Activated T-cell treated with anti-CD3 and anti-CD28 coated beads for 4 hours (primary cell): Measurements from ENCODE around the gene NQO2.
"Not testable (repeated sequence)": the region's sequence is repeated elsewhere in the genome, so short reads cannot be mapped to it uniquely, and the experiment has no call there.

Experiments used
- DNase-seq: peaks from one replicate; pipeline ENCODE4 v3.0.0-alpha.2; 2020

NQO2 gene

DNA sequence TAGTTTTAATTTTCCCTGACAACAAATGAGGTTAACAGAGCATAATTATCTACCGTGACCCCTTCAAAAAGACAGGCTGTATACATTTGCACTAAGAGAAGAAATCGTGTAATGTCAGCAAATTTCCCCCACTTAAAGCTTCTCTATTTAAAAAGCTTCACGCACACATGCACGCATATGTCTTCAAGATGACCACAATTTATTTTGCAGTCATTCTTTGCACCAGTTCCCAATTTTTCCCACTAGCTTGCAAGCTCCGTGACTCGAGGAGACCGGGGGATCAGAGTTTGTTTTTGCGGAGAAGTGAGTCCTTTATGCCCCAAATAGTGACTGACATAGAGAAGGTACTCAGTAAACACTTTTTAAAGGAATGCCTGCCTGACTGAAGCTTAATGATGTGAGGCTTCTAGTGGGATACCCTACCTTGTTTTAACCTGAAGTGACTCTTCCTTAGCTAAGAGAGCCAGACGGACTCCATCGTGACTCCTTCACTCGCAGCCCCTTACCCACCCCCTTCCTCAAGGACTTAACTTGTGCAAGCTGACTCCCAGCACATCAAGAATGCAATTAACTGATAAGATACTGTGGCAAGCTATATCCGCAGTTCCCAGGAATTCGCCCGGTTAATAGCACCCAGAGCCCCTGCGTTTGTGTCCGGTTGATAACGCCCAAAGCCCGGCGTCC is 9.3 kb upstream of the NQO2 start:
- DNase-seq = no peak

DNA sequence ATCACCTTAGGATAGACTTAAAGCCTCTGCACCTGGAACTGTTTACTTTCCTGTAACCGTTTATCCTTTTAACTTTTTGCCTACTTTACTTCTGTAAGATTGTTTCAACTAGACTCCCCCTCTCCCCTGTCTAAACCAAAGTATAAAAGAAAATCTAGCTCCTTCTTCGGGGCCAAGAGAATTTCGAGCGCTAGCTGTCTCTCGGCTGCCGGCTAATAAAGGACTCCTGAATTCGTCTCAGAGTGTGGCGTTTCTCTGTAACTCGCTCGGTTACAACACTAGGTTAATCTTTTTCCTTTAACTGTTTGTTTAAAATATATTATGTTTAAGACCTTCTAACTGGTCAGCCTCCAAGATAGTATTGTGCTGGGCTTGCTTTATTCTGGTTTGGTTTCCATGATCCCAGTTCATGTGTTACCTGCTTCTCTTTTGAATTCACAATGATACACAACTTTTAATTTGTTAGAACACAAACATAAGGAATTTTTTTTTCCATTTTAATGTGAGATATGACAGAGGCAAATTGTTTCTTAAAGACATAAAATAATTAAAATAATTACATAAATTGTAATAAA is 8.7 kb upstream of the NQO2 start:
- DNase-seq = no peak

DNA sequence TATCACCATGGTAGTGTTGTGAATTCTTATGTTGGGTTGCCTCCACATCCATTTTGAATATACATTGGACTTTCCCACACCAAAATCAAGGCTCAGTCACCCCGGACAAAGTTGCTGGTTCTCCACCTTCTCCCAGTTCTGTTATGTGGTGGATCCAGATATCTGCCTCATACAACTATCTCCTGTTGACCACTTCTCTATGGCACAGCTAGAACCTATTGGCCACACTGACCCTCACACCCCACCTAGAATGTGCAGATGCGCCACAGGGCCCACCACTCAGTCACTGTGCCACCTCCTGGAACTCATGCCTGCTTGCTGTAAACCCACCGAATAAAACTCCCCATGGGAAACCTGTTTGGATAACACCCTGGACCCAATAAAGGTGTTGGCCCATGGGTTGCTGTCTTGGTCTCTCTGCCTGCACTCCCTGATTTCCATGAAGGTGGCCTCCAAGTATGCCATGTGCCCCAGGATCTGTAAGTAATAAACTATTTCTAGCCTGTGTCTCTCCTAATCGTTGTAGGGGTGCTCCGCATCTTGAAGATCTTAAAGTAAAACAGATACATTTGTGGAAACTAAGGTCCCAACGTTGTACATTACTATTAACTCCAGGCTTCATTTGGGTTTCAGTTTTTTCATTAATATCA is 7.2 kb upstream of the NQO2 start:
- no peak for DNase-seq

DNA sequence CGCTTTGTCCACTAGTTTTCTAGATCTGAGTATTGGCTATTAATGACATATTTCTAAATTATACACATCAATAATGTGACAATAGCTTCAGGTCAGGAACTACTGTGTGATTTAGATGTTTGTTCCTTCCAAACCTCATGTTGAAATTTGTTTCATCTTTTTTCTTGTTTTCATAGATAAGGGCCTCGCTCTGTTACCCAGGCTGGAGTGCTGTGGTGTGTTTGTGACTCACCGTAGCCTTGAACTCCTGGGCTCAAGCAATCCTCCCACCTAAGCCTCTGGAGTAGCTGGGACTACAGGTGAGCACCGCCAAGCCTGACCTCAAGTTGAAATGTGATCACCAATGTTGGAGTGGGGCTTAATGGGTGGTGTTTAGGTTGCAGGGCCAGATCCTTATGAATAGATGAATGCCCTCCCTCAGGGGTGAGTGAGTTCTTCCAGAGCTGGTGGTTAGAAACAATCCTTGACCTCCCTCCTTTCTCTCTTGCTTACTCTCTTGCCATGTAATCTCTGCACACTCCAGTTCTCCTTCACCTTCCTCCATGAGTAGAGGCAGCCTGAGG is 5.9 kb upstream of the NQO2 start:
- DNase-seq = no peak

DNA sequence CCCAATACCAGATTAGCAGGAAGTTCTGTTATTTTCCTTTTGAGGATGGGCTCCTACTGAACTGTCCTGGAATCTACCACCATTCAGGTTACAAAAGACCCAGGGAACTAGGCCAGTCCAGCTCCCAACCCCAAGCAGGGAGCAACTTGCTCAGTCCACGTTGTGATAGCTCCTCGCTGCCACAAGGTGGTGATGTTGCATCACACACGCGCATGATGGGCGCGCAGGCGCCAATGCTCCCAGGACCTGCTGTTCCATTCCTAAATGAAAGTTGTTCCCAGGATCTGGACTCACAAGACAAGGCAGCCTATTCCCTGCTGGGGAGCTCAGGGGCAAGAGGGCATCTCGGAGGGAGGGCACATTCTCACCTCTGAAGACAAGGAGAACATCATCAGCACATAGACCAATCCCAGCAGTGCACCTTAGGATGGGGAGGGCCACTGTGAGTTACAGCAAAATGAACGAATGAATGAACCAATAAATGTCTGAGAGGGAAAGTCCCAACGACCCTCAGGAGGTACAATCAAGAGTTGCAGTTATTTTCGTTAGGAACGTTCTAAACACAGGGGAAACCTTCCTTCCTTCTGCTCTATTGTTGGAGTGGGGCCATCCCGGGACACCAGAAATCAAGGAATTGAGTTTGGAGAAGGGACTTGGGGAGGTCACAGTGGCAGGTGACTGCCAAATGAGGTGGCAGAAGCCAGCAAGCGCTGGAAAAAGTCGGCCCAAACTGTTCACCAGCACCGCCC is 1.3 kb upstream of the NQO2 start:
- not testable (repeated sequence) for DNase-seq

DNA sequence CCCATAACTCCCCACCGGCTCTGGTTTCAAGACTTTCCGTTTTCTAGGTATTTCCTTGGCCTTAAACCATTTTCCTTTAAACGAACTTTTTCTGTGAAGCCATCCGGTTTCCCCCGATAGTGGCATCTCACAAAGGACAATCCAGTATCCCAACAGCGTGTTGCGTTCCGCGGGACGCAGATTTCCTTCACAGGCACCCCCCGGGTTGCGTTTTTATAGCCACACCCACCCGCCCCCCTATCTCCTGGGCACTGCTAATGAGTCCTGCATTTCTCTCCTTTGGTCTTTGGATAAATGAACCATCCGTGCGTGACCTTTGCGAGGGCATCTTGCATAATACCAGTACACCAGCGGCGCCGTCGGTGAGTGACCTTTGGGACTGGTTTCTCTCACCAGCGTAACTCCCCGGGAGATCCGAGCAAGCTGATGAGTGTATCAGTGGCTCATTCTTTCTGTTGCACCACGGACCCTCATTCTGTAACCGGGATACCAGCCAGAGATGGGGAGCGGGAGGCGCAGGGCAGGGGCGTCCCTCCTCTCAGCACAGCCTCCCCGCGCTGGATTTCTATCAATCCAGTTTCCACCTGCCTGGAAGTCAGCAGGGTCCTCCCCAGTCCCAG is 586 bp upstream of the NQO2 start:
- DNase-seq = no peak

DNA sequence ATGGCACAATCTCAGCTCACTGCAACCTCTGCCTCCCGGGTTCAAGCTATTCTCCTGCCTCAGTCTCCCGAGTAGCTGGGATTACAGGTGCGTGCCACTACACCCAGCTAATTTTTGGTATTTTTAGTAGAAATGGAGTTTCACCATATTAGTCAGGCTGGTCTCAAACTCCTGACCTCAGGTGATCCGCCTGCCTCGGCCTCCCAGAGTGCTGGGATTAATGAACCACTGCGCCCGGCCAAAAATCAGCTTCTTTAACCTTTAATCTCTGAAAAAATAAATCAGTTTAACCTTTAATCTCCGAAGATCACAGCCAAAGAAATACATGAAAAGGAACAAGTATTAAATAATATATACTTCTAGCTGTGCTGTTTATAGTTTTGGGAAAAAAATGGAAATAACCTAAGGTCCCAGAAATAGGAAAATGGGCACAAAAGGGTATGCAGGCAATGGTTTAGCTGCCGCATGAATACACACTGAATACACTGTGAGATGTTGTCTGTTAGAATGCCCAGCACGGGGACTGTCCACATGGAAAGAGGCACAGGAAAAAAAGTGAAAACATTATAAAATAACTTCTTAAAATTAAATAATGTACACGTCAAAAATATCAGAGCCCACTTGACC is 1.6 kb downstream of the NQO2 start:
- no peak for DNase-seq

DNA sequence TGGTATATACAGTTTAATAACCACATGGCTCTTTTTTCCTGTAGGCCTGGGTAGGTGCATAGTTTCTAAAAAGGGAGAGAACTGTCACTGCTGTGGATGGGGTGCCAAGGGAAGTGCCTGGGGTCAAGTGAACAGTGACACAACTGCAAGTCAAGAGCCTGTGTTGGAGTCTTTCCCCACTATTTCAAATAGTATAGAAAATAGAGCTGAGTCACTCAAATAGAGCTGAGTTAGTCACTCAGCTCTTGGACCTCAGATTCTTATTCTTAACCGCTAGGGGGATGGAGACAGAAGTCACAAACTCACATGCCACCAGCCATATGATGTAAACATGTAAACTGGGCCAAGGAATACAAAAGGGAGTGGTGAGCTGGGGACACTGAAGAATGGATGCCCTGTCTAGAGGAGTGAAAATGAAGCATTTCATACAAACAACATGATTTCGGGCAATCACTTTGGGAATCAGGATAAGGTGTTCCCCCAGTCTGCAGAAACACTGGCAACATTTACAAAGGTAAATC is 2.1 kb downstream of the NQO2 start:
- no peak for DNase-seq

DNA sequence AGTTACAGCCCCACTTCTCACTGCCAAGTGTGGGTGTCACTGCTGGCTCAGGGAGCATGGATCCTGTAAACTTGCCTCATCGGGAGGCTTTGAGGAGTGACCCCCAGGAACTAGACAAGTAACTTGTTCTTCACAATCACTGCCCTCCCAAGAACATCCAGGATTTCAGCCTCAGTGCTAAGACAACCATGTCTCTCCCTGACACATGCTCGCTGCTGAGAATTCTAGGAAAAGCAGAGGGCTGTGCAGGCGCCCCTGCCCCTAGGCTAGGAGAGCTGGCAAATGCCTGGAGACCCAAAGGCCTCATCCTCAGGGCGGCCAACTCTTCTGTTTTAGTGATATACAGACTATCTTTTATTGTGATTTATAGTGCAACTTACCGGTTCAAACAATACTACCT is 3.5 kb downstream of the NQO2 start:
- not testable (repeated sequence) for DNase-seq

DNA sequence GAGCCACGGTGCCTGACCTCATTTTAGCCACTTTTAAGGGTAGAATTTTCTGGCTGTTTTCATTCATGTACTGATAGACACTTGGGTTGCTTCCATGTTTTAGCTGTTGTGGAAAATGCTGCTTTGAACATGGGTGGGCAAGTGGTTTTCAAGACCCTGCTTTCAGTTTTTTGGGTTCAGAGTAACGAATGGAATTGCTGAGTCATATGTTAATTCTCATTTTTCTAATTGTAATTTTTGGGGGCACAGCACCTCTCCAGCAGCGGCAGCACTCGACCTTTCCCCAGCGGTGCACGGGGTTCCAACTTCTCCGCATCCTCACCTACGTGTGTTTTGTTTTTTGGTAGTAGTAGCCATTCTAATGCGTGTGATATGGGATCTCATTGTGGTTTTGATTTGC is 5.4 kb downstream of the NQO2 start:
- no peak for DNase-seq

DNA sequence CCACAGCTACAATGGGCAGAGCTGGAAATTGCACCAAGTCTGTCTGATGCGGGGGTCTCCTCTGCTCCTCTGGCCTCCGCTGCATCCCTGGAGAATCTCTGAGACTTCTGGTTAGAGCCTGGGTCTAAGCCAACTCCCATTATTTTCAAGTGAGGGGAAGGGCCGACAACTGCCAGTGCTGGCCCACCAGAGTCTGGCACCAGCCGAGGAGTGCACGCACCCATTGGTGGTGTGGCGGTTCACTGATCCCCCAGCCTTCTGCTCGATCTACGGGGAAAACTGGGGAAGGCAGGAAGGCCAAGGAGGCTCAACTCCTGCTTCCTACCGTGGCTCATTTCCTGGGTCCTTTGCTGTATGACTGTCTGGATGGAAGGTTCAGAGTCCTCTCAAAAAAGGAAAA is 6.2 kb downstream of the NQO2 start:
- no peak for DNase-seq

DNA sequence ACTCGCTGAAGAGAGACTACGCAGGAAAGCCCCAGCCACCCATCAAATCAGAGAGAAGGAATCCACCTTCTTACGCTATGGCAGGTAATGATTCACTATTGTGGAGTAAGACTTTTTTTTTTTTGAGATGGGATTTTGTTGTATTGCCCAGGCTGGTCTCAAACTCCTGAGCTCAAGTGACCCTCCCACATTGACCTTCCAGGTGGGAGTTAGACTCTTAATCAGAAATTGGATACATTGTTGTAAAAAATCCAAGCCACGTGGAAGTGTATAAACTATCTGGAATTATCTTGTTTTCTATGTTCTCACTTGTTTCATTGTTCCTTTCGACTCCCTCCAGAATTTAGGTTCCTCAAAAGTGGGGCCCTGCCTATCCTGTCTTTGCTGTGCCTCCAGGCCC is 6.8 kb downstream of the NQO2 start:
- DNase-seq = no peak

DNA sequence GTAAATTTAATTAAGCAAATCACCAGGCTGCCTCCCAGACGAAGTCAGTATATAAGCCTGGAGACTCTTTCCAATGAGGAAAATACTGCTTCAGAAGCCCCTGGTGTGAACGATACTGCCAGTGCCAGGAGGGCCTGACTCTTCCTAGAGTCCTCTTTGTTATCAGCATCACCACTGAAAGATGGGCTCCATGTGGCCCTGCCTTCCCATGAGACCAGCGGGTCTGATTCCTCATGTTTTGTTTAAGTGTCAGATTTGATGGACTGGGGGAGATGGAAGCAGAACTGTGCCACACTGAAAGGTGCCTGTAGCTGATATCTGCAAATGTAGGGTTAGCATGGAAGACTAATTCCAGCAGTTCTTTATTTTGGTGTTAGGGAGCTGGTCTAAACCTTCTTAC is 7.9 kb downstream of the NQO2 start:
- DNase-seq = no peak

DNA sequence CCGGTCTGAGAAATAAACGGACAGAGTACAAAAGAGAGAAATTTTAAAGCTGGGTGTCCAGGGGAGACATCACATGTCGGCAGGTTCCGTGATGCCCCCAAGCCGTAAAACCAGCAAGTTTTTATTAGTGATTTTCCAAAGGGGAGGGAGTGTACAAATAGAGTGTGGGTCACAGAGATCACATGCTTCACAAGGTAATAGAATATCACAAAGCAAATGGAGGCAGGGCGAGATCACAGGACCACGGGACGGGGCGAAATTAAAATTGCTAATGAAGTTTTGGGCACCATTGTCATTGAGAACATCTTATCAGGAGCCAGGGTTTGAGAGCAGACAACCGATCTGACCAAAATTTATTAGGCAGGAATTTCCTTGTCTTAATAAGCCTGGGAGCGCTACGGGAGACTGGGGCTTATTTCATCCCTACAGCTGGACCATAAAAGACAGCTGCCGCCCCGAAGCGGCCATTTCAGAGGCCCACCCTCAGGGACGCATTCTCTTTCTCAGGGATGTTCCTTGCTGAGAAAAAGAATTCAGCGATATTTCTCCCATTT is 9.1 kb downstream of the NQO2 start:
- DNase-seq = not testable (repeated sequence)

DNA sequence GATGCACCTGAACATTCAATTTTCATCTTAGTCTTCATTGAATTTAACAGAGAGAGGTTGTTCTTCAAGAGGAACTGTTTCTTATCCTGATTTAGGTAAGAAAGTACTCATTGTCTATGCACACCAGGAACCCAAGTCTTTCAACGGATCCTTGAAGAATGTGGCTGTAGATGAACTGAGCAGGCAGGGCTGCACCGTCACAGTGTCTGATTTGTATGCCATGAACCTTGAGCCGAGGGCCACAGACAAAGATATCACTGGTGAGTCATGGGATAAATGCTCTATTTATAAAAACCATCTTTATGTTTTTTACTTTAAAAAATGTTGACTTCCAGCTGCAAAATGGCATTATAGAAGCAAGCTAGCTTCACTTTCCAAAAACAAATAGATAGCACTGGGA is 10.2 kb downstream of the NQO2 start:
- no peak for DNase-seq

DNA sequence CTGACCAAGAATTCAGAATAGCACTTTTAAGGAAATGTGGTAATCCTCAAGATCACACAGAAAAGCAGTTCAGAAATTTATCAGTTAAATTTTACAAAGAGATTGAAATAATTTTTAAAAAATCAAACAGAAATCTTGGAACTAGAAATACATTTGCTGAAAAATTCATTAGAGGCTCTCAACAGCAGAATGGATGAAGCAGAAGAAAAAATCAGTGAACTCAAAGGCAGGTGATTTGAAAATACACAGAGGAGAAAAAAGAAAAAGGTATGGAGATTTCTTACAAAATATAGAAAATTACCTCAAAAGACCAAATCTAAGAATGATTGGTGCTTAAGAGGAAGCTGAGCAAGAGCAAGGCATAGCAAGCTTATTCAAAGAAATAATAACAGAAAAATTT is 11.5 kb downstream of the NQO2 start:
- DNase-seq = no peak

DNA sequence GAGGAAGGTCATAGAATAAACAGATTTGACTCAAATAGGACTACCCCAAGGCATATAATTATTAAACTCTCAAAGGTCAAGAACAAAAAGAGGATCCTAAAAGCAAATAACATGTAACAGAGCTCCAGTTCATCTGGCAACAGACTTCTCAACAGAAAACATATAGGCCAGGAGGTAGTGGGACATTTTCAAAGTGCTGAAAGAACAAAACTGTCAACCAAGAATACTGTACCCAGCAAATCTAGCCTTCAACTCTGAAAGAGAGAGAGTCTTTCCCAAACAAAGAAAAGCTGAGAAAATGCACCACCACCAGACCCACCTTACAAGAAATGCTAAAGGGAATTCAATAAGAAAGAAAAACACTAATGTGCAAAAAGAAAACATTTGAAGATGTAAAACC is 11.9 kb downstream of the NQO2 start:
- DNase-seq = no peak

DNA sequence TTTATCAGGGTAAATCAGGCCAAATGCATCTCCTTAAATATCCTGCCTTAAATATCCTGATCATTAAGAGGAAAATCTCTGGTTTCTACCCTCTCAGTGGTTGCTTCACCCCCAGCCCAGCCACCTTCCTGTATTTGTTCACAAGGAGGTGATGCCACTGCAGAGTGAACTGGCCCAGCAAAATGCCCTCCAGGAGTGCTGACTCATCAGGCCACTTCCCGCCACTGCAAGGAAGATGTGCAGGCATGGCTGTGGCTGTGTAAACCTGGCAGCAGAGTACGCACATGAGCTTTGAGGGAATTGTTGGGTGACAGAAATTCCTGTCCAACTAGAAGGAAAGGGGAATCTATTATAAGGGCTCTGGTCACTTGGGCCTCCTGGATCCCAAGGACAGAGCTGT is 13.8 kb downstream of the NQO2 start:
- no peak for DNase-seq

DNA sequence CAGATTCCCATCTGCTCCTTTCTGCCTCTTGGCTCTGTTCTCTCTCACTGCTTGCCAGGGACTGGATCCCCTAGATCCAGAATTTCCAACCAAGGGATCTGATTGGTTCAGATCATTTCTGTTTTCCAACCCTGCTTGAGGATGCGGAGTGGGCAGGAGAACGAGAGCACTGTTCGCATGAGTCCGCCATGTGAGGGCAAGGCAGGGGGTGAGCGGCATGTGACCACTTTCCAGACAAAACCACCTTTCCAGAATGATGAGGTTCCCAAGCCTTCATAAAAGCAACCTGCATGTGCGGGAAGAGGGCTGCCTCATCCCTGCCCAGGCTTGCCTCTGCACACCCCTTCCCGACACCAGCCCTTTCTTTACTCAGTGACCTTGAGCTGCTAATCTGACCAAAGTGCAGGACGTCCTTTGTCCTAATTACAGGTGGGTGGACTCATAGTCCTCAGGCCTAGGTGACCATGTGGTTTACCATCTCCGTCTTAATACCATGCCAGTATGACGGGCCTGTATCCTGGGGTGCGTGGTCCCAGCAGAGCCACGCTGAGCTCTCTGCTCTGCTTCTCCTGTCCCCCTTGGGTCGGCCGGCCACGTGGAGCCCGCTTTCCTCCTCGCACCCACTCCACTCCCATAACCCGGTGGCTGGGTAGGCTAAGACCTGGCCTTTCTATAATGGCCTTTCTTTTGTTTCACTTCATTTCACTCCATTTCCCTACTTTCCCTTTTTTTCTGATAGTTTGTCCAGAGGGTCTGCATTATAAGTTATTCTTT is 14.4 kb downstream of the NQO2 start:
- no peak for DNase-seq

DNA sequence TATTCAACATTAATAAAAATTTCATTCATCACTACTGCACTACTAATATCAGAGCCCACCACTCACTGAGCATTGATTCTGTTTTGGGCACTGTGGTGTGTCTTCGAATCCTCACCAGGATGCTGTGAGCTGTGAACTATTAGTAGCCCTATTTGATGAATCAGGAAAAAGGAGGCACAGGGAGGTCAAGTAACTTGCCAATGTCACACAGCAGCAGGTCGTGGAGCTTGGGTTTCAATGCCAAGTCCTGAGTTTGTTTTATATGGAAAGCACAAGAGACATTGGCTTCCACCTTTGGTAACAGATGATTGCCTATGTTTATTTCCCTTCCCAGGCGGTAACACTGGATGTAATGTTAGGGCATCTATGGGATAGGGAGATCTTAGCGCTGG is 15.0 kb downstream of the NQO2 start:
- no peak for DNase-seq

DNA sequence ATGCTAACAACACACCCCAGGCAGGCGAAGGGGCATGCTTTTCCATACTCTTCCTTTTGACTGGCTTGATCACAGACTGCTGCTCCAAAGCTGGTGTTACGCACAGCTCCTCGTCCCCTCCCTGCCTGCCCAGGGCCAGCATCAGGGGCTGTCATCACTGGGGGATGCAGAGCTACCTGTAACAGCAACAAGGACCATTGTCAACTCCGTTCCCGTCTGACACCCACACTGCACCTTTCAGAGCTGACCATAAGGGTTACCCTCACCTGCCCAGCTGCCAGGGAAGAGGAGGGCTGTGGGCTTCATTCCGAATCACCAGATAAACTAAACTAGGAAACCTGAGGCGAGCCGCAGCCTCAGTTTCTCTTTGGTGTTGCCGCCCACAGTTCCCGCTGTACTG is 15.4 kb downstream of the NQO2 start:
- no peak for DNase-seq
